ENCODE measurements around the gene DUOXA1. TPM values are rescaled to one million over a fixed set of nuclear protein-coding genes. Genes with fewer than 3 reads are reported as not detected.

The DUOXA1 gene
- total RNA-seq, 4 donors from 2014 or later, result 0.44 to 1.1 (median 0.51) TPM; not detected in 1

DNA sequence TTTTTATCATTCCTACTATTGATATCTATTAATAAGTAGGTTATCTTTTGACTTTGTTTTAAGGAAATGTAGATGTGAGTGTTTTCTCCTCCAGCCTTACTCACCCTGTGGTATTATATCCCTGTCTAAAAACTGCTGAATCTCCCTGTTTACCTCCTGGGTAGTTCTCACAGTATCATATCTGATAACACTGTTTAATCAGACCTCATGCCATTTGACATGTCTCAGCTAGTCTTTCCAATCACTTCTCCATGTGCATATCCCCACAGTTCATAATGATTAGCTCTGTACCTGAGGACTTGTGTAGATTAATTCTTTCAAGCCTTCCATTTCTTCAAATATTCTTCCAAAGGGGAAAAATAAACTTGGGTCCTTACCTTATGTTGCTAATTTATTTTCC lies 46.5 kb downstream of the DUOXA1 start:
- TF ChIP-seq, protein P1, sequence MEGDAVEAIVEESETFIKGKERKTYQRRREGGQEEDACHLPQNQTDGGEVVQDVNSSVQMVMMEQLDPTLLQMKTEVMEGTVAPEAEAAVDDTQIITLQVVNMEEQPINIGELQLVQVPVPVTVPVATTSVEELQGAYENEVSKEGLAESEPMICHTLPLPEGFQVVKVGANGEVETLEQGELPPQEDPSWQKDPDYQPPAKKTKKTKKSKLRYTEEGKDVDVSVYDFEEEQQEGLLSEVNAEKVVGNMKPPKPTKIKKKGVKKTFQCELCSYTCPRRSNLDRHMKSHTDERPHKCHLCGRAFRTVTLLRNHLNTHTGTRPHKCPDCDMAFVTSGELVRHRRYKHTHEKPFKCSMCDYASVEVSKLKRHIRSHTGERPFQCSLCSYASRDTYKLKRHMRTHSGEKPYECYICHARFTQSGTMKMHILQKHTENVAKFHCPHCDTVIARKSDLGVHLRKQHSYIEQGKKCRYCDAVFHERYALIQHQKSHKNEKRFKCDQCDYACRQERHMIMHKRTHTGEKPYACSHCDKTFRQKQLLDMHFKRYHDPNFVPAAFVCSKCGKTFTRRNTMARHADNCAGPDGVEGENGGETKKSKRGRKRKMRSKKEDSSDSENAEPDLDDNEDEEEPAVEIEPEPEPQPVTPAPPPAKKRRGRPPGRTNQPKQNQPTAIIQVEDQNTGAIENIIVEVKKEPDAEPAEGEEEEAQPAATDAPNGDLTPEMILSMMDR (IDR thresholded peaks at IDR 0.05; ENCODE audit: low read depth), result no peak

Other genes with a start within 250 kb of the DUOXA1 start
- gene TERB2, start 173.2 kb downstream of the DUOXA1 start, total RNA-seq, result not detected
- 1 to 10 TPM; 1.9 to 7.3 (median 4.7) TPM for gene SORD, start 106.7 kb downstream of the DUOXA1 start, total RNA-seq
- under 1 TPM in 3 of 4 donors, not detected in 1; under 0.01 to 0.22 (median under 0.01) TPM for gene DUOX2, start 15.7 kb downstream of the DUOXA1 start, total RNA-seq
- not detected for gene DUOXA2, start 15.6 kb downstream of the DUOXA1 start, total RNA-seq
- under 1 TPM in 3 of 4 donors, not detected in 1; 0.44 to 0.85 (median 0.57) TPM for gene DUOX1, start 115 bp upstream of the DUOXA1 start, total RNA-seq
- 1 to 10 TPM in 3 of 4 donors, under 1 TPM in 1; 0.33 to 7.5 (median 3.7) TPM for gene SHF, start 58.1 kb upstream of the DUOXA1 start, total RNA-seq
- gene SLC28A2, start 122.4 kb upstream of the DUOXA1 start, total RNA-seq, result not detected
- gene GATM, start 248.7 kb upstream of the DUOXA1 start, total RNA-seq, result 10 to 100 TPM; 14.8 to 28.6 (median 24.7) TPM